OCI-LY1 (cell line): ENCODE results near the gene DDX46.

Source experiments
- CTCF ChIP-seq: fragments of 200-600 bp; sonication (generic), shearing (Covaris generic); IDR thresholded peaks from 2 replicates; pipeline ENCODE4 v1.5.1; 2017; ENCODE audit warnings: mild to moderate bottlenecking, antibody characterized with exemption, low read length, moderate library complexity, mixed read lengths
- EZH2 ChIP-seq: fragments of 200-600 bp; sonication (generic), shearing (Covaris generic); IDR thresholded peaks from 2 replicates; pipeline ENCODE4 v1.8.0; 2017; ENCODE audit warnings: borderline replicate concordance, mixed run types, mild to moderate bottlenecking, antibody characterized with exemption, low read length, moderate library complexity, mixed read lengths

GRCh38 chr5:134784241-134784920 lies 25.8 kb downstream of the DDX46 start:
- TF ChIP-seq CTCF (peak; percentile 42; the same call in 1 of the 2 replicates), EZH2 (no peak)
